ENCODE data around the gene DHX58. TPM values are rescaled to one million over a fixed set of nuclear protein-coding genes. Genes with fewer than 3 reads are reported as not detected.

Gene DHX58
- total RNA-seq, 4 donors from 2014 or later, result 1.1 to 4.4 (median 3.1) TPM

GRCh38 chr17:42072323-42073187 is 40.0 kb downstream of the DHX58 start:
- no peaks in the 10 kb centered on the region for H3K27me3 ChIP-seq
- no peaks in the 10 kb centered on the region for H3K36me3 ChIP-seq
- TF ChIP-seq POLR2A (IDR thresholded peaks at IDR 0.05), result no peak
- TF ChIP-seq, protein P1, sequence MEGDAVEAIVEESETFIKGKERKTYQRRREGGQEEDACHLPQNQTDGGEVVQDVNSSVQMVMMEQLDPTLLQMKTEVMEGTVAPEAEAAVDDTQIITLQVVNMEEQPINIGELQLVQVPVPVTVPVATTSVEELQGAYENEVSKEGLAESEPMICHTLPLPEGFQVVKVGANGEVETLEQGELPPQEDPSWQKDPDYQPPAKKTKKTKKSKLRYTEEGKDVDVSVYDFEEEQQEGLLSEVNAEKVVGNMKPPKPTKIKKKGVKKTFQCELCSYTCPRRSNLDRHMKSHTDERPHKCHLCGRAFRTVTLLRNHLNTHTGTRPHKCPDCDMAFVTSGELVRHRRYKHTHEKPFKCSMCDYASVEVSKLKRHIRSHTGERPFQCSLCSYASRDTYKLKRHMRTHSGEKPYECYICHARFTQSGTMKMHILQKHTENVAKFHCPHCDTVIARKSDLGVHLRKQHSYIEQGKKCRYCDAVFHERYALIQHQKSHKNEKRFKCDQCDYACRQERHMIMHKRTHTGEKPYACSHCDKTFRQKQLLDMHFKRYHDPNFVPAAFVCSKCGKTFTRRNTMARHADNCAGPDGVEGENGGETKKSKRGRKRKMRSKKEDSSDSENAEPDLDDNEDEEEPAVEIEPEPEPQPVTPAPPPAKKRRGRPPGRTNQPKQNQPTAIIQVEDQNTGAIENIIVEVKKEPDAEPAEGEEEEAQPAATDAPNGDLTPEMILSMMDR (IDR thresholded peaks at IDR 0.05 in 4 of 5, conservative IDR thresholded peaks at IDR 0.05 in 1 of 5), result peak in 1 of 5 experiments; percentile 14
- H3K4me3 ChIP-seq, result peak overlapping the region; percentile 10 to 51 (median 32)
- in situ Hi-C loops (cut with MboI; ENCODE audit: low sequenced_read_pairs in 4 of 4) (no loop called here), intact Hi-C loops (cut with DNase I; ENCODE audit: low total_unique reads) (no loop called here)
- no peak overlapping the region for H3K27ac ChIP-seq
- peaks cover 18 to 19% of the 10 kb centered on the region in 2 donors for H3K4me1 ChIP-seq
- no peaks in the 10 kb centered on the region for H3K9me3 ChIP-seq
- no peak for ATAC-seq
- DNase-seq, result no peak

DNA sequence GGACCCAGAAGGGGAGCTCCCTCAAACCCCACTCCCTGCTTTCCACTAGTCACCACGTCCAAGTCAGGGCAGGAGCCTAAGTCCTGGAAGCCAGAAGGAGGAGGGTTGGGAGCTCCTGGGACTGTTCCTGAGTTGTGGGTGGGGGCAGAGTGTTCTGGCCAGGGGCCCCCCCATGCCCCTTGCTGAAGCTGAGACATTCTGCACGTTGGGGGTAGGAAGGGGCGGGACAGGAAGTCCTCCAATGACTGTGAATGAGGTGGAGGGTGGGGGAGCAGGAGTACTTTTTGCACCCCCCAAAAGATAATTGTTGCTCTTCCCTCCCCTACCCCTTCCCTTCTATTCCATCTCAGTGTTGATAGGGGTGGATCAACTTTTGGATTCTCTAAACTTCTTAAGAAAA is 40.7 kb downstream of the DHX58 start:
- in situ Hi-C loops (cut with MboI; ENCODE audit: low sequenced_read_pairs in 4 of 4), result no loop called here

GRCh38 chr17:42068979-42069378 is 43.5 kb downstream of the DHX58 start:
- intact Hi-C loops (cut with DNase I; ENCODE audit: low total_unique reads) (no loop called here), in situ Hi-C loops (cut with MboI; ENCODE audit: low sequenced_read_pairs in 4 of 4) (loop anchor here in 3 of 4 donors (5.0 to 10.0 kb wide), 2 partner anchors 33 to 46 kb away; partner anchors contain the start of gene DHX58 (in 1 of the 3))
- TF ChIP-seq, protein P1 (IDR thresholded peaks at IDR 0.05 in 4 of 5, conservative IDR thresholded peaks at IDR 0.05 in 1 of 5), result no peak
- TF ChIP-seq POLR2A (IDR thresholded peaks at IDR 0.05), result no peak
- no peak for DNase-seq
- H3K4me1 ChIP-seq, result peaks cover 15 to 16% of the 10 kb centered on the region in 2 donors
- no peaks in the 10 kb centered on the region for H3K9me3 ChIP-seq
- H3K36me3 ChIP-seq, result no peaks in the 10 kb centered on the region
- no peaks in the 10 kb centered on the region for H3K27me3 ChIP-seq
- H3K27ac ChIP-seq, result peak overlapping the region in 1 of 4 donors; percentile 63
- ATAC-seq, result no peak
- no peak overlapping the region for H3K4me3 ChIP-seq

More for the DNA sequence above, 40.7 kb downstream of the DHX58 start:
- TF ChIP-seq POLR2A (IDR thresholded peaks at IDR 0.05), result no peak
- TF ChIP-seq, protein P1 (IDR thresholded peaks at IDR 0.05 in 4 of 5, conservative IDR thresholded peaks at IDR 0.05 in 1 of 5), result no peak
- no peak for DNase-seq
- no peaks in the 10 kb centered on the region for H3K36me3 ChIP-seq
- H3K27ac ChIP-seq, result no peak overlapping the region
- intact Hi-C loops (cut with DNase I; ENCODE audit: low total_unique reads), result no loop called here
- H3K4me3 ChIP-seq, result peak overlapping the region in 3 of 4 donors; percentile 20 to 51 (median 44)
- no peaks in the 10 kb centered on the region for H3K27me3 ChIP-seq
- ATAC-seq, result no peak
- H3K9me3 ChIP-seq, result no peaks in the 10 kb centered on the region
- H3K4me1 ChIP-seq, result peaks cover 12 to 13% of the 10 kb centered on the region in 2 donors

DNA sequence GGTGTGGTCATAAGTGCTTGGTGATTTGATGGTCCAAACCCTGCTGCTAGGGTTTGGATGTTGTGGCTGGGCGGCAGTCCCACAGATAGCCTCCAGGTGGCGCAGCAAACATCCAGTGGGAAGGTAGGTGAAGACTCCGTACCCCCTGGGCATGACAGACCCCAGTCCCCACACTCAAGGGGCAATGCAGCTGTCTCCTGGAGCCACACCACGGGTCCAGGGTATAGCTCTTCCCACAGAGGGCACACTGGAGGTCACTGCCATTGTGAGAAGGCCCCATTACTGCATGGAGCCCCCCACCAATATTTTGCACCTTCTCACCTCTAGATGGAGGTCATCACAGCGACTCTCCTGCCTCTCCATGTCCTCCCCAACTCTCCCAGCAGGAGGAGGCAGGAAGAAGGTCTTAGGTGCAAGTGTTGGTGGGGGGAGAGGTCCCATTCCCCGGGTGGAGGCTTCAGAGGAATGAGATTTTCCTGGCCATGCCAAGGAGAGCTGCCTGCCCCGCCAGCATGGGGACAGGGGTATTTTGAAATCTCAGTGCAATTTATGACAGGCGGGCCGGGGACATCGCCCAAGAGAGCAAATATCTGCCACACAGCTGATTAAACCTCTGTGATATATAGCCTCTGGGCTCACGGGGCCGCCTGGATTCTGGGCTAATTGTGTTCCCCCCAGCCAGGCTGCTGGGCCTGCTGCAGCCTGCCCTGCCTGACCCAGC is 45.0 kb downstream of the DHX58 start:
- peak; percentile 68 to 78 for ATAC-seq
- intact Hi-C loops (cut with DNase I; ENCODE audit: low total_unique reads), result loop anchor here (1.0 kb wide), 2 partner anchors 34 to 49 kb away; no protein-coding TSS in a partner anchor
- TF ChIP-seq, protein P1 (IDR thresholded peaks at IDR 0.05 in 4 of 5, conservative IDR thresholded peaks at IDR 0.05 in 1 of 5), result peak; percentile 89 to 96 (median 95)
- no peak for TF ChIP-seq POLR2A (IDR thresholded peaks at IDR 0.05)

More for the DNA sequence above, 45.0 kb downstream of the DHX58 start:
- Histone ChIP-seq H3K4me3 (no peak overlapping the region), H3K36me3 (no peaks in the 10 kb centered on the region), H3K9me3 (no peaks in the 10 kb centered on the region), H3K27me3 (no peaks in the 10 kb centered on the region), H3K4me1 (peaks cover 24 to 27% of the 10 kb centered on the region in 2 donors), H3K27ac (peak overlapping the region; percentile 45 to 70 (median 61))
- DNase-seq, result peak; percentile 43 to 80
- in situ Hi-C loops (cut with MboI; ENCODE audit: low sequenced_read_pairs in 4 of 4), result loop anchor here in 3 of 4 donors (5.0 to 10.0 kb wide), 2 partner anchors 35 to 47 kb away; partner anchors contain the start of gene DHX58 (in 1 of the 3)

All from gastrocnemius medialis (tissue), 4 donors.